GM12878 (cell line): ENCODE data around the gene ABCA3. TPM values are rescaled to one million over a fixed set of nuclear protein-coding genes. Genes with fewer than 3 reads are reported as not detected.

Source experiments
- CEBPB ChIP-seq, 2 experiments: fragments of 150-350 bp in 1 of 2; IDR thresholded peaks; 2 replicates each; pipeline ENCODE4 v1.6.1; 2012 to 2014; ENCODE audit warnings: low read depth in 2 of 2, low read length in 2 of 2, borderline replicate concordance in 1 of 2, inconsistent platforms in 1 of 2
- EED ChIP-seq: sonication (generic); IDR thresholded peaks from 2 replicates; pipeline ENCODE4 v1.6.1; 2016; ENCODE audit warnings: antibody characterized with exemption, low read depth
- HDAC6 ChIP-seq: fragments of 200-600 bp; sonication (generic); IDR thresholded peaks from one replicate; pipeline ENCODE4 v1.8.0; 2017; ENCODE audit warnings: antibody characterized with exemption; ENCODE audit not compliant: unreplicated experiment
- NR2C1 ChIP-seq: fragments of 450-650 bp; IDR thresholded peaks from 2 replicates; pipeline ENCODE4 v1.6.1; 2017; ENCODE audit warnings: antibody characterized with exemption, mild to moderate bottlenecking, moderate library complexity
- POLR2A ChIP-seq: IDR thresholded peaks from 2 replicates; pipeline ENCODE4 v1.6.1; 2011; ENCODE audit warnings: low read depth, mild to moderate bottlenecking, low read length
- POLR2AphosphoS2 ChIP-seq: IDR thresholded peaks from 2 replicates; pipeline ENCODE4 v1.6.1; 2011; ENCODE audit warnings: low read depth, mild to moderate bottlenecking, low read length, improper control_type of control experiment, moderate library complexity
- RAD21 ChIP-seq: IDR thresholded peaks from 2 replicates; pipeline ENCODE4 v1.6.1; 2011; ENCODE audit warnings: mild to moderate bottlenecking, low read depth, low read length, moderate library complexity; ENCODE audit not compliant: insufficient read depth
- SREBF1 ChIP-seq: IDR thresholded peaks from 2 replicates; pipeline ENCODE4 v1.6.1; 2012; ENCODE audit warnings: mild to moderate bottlenecking, low read length
- polyA plus RNA-seq, 11 experiments: library from polyadenylated mRNA; depleted of rRNA in 4 of 11; unstranded in 6 of 11; stranded (reverse) in 5 of 11; fragments of >200 nt; fragmentation: Nextera tagmentation in 4 of 11; fragmentation: Illumina TruSeq in 1 of 11; extraction: Ambion mirVana in 4 of 11; extraction: Trizol in 1 of 11; gene quantifications; 1 replicate in 1 of 11; 2 replicates in 10 of 11; pipeline versions ENCODE4 v1.2.1 to v1.2.3, GENCODE V29; 2011 to 2016; ENCODE audit warnings: inconsistent platforms in 2 of 11, missing spikeins in 2 of 11, low read depth in 1 of 11
- total RNA-seq, 4 experiments: library from RNA; depleted of rRNA in 3 of 4; stranded (reverse); fragments of >200 nt in 3 of 4; fragmentation: Illumina TruSeq in 1 of 4; extraction: Trizol in 1 of 4; gene quantifications; 2 replicates each; pipeline versions ENCODE4 v1.2.1 to v1.2.3, GENCODE V29; 2013 to 2021
- TF ChIP-seq, protein P1 (sequence below): fragments of 450-650 bp; IDR thresholded peaks from 2 replicates; pipeline ENCODE4 v1.6.1; 2017; ENCODE audit warnings: low read depth, mild to moderate bottlenecking, moderate library complexity
- TF ChIP-seq, protein P2 (sequence below): IDR thresholded peaks from 2 replicates; pipeline ENCODE4 v1.6.1; 2012; ENCODE audit warnings: mild to moderate bottlenecking, low read depth, low read length
- TF ChIP-seq, protein P3 (sequence below): fragments of 450-650 bp; IDR thresholded peaks from 2 replicates; pipeline ENCODE4 v1.6.1; 2017; ENCODE audit warnings: mild to moderate bottlenecking
- TF ChIP-seq, protein P4 (sequence below): IDR thresholded peaks from 2 replicates; pipeline ENCODE4 v1.6.1; 2011; ENCODE audit warnings: low read depth, low read length, improper control_type of control experiment, borderline replicate concordance

Gene ABCA3
- total and polyA plus RNA-seq, 10 of the 15 experiments (the other 5 are each of a cell fraction or from before 2014, with no cell fraction given): 0.71 to 17.6 (median 6.7) TPM

DNA sequence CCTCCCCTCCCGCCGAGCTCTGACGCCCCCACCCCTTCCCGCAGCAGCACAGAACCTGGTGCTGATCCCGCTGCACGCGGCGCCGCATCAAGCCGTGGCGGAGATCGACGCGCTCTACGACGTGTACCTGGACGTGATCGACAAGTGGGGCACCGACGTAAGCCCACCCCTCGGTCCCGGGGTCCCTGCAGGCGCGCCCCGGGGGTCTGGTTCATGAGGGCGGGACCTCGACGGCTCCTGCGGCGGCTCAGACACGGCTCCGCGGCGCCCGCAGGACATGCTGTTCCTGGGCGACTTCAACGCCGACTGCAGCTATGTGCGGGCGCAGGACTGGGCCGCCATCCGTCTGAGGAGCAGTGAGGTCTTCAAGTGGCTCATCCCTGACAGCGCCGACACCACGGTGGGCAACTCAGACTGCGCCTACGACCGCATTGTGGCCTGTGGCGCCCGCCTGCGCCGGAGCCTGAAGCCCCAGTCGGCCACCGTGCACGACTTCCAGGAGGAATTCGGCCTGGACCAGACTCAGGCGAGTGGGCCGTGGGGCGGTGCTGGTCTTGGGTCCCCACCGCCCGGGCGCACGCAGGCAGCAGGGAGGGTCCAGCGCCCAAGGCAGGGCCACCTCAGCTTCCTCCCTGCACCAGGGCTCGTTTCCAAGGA is 102.9 kb downstream of the ABCA3 start (continued):
- TF ChIP-seq, protein P1, sequence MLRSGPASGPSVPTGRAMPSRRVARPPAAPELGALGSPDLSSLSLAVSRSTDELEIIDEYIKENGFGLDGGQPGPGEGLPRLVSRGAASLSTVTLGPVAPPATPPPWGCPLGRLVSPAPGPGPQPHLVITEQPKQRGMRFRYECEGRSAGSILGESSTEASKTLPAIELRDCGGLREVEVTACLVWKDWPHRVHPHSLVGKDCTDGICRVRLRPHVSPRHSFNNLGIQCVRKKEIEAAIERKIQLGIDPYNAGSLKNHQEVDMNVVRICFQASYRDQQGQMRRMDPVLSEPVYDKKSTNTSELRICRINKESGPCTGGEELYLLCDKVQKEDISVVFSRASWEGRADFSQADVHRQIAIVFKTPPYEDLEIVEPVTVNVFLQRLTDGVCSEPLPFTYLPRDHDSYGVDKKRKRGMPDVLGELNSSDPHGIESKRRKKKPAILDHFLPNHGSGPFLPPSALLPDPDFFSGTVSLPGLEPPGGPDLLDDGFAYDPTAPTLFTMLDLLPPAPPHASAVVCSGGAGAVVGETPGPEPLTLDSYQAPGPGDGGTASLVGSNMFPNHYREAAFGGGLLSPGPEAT: no peak
- TF ChIP-seq NR2C1: no peak
- TF ChIP-seq SREBF1: no peak
- 0 out of 2 replicates have a peak, but pooled peaks have one; percentile 3 for TF ChIP-seq POLR2AphosphoS2
- TF ChIP-seq, protein P2, sequence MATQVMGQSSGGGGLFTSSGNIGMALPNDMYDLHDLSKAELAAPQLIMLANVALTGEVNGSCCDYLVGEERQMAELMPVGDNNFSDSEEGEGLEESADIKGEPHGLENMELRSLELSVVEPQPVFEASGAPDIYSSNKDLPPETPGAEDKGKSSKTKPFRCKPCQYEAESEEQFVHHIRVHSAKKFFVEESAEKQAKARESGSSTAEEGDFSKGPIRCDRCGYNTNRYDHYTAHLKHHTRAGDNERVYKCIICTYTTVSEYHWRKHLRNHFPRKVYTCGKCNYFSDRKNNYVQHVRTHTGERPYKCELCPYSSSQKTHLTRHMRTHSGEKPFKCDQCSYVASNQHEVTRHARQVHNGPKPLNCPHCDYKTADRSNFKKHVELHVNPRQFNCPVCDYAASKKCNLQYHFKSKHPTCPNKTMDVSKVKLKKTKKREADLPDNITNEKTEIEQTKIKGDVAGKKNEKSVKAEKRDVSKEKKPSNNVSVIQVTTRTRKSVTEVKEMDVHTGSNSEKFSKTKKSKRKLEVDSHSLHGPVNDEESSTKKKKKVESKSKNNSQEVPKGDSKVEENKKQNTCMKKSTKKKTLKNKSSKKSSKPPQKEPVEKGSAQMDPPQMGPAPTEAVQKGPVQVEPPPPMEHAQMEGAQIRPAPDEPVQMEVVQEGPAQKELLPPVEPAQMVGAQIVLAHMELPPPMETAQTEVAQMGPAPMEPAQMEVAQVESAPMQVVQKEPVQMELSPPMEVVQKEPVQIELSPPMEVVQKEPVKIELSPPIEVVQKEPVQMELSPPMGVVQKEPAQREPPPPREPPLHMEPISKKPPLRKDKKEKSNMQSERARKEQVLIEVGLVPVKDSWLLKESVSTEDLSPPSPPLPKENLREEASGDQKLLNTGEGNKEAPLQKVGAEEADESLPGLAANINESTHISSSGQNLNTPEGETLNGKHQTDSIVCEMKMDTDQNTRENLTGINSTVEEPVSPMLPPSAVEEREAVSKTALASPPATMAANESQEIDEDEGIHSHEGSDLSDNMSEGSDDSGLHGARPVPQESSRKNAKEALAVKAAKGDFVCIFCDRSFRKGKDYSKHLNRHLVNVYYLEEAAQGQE: no peak
- no peak for TF ChIP-seq RAD21
- TF ChIP-seq, protein P3, sequence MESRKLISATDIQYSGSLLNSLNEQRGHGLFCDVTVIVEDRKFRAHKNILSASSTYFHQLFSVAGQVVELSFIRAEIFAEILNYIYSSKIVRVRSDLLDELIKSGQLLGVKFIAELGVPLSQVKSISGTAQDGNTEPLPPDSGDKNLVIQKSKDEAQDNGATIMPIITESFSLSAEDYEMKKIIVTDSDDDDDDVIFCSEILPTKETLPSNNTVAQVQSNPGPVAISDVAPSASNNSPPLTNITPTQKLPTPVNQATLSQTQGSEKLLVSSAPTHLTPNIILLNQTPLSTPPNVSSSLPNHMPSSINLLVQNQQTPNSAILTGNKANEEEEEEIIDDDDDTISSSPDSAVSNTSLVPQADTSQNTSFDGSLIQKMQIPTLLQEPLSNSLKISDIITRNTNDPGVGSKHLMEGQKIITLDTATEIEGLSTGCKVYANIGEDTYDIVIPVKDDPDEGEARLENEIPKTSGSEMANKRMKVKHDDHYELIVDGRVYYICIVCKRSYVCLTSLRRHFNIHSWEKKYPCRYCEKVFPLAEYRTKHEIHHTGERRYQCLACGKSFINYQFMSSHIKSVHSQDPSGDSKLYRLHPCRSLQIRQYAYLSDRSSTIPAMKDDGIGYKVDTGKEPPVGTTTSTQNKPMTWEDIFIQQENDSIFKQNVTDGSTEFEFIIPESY: no peak
- no peak for TF ChIP-seq EED
- TF ChIP-seq HDAC6: no peak
- 0 out of 2 replicates have a peak, but pooled peaks have one; percentile 7 for TF ChIP-seq POLR2A
- TF ChIP-seq, protein P4, sequence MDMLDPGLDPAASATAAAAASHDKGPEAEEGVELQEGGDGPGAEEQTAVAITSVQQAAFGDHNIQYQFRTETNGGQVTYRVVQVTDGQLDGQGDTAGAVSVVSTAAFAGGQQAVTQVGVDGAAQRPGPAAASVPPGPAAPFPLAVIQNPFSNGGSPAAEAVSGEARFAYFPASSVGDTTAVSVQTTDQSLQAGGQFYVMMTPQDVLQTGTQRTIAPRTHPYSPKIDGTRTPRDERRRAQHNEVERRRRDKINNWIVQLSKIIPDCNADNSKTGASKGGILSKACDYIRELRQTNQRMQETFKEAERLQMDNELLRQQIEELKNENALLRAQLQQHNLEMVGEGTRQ: no peak
- no peak for TF ChIP-seq CEBPB (IDR thresholded peaks at IDR 0.05; ENCODE audit: borderline replicate concordance in 1 of 2, low read depth in 2 of 2, low read length in 2 of 2)
